ENCODE data around the gene HEATR5A.
A peak's percentile ranks its signal among the peaks of the same experiment; 100 is the strongest.
"Not testable (repeated sequence)": the region's sequence is repeated elsewhere in the genome, so short reads cannot be mapped to it uniquely, and the experiment has no call there.

The HEATR5A gene

GRCh38 chr14:31255918-31256317, 164.4 kb downstream of the HEATR5A start:
- not testable (repeated sequence) for DNase-seq

- DNase-seq = no peak
Measured at GRCh38 chr14:31255286-31255685, 165.1 kb downstream of the HEATR5A start.

- DNase-seq = no peak
Measured at GRCh38 chr14:31253746-31254471, 166.4 kb downstream of the HEATR5A start.

GRCh38 chr14:31252865-31253264, 167.5 kb downstream of the HEATR5A start:
- DNase-seq = no peak

- DNase-seq = no peak
Measured at GRCh38 chr14:31251028-31251958, 169.1 kb downstream of the HEATR5A start.

GRCh38 chr14:31244626-31245025, 175.7 kb downstream of the HEATR5A start:
- DNase-seq = no peak

GRCh38 chr14:31243860-31244259, 176.5 kb downstream of the HEATR5A start:
- DNase-seq = peak in 1 of 2 donors; percentile 5

GRCh38 chr14:31242161-31242940, 178.0 kb downstream of the HEATR5A start:
- not testable (repeated sequence) for DNase-seq

All from activated CD4-positive, alpha-beta T cell treated with anti-CD3 and anti-CD28 coated beads for 4 hours (primary cell).